Measurements from ENCODE around the gene CTNND2. TPM values are rescaled to one million over a fixed set of nuclear protein-coding genes. Genes with fewer than 3 reads are reported as not detected.

CTNND2 gene
- total RNA-seq, 1 experiment from 2014 or later = not detected

DNA sequence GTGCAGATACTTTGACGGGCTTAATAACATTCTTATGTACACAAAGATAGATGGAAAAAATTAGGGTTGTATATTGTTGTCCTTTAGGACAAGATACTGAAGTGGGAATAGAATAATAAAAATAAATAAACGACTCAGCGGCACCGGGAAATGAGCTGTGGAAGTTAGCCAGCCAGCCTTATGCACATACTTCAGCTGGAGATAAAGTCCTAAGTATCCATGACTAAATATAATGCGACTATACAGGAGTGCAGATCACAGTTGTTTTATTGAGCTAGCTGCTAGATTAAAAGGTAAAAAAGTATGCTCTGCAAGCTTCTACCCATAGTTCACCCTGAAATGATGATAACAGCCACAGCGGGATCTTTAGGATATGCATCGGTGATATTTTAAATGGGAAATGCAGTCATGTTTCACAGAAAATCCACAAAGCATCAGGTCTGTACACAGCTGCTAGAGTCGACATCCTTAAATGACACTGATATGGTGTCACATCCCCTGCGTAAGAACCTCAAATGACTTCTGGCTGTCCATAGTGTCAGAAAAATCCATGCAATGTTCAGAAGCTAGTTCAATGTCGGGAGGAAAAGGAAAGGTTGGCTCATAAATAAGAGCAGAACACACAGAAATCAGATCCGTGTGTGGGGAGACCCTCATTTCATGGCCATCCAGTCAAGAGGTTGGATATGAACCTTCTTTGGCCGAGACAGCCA is 750.4 kb downstream of the CTNND2 start:
- Histone ChIP-seq H3K9me3 (replicated peaks) (no peaks in the 10 kb centered on the region), H3K4me1 (no peaks in the 10 kb centered on the region), H3K27ac (no peak overlapping the region; the same call in 1 of the 2 replicates), H3K36me3 (no peaks in the 10 kb centered on the region), H3K27me3 (no peaks in the 10 kb centered on the region), H3K4me3 (peak overlapping the region; percentile 9; the same call in 1 of the 2 replicates)
- peak in 1 of 2 experiments; percentile 18 for DNase-seq

DNA sequence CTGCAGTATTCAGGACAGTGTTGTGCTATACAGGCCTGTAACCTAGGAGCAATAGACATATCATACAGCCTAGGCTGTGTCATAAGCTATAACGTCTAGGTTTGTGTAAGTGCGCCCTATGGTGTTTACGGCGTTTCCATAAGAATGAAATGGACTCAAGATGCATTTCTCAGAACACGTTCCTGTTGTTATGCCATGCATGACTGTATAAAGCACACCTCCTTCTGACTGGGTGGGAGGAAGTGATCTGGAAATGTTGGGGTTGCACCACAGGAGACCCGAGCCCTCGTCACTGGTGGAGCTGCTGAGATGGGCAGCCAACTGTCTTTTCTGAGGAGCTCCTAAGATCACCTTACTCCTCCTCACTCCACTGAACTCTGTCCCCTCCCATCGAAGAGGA is 751.9 kb downstream of the CTNND2 start:
- Histone ChIP-seq H3K27ac (no peak overlapping the region), H3K27me3 (no peaks in the 10 kb centered on the region), H3K4me1 (no peaks in the 10 kb centered on the region), H3K9me3 (replicated peaks) (no peaks in the 10 kb centered on the region), H3K36me3 (no peaks in the 10 kb centered on the region), H3K4me3 (no peak overlapping the region)
- no peak for DNase-seq

DNA sequence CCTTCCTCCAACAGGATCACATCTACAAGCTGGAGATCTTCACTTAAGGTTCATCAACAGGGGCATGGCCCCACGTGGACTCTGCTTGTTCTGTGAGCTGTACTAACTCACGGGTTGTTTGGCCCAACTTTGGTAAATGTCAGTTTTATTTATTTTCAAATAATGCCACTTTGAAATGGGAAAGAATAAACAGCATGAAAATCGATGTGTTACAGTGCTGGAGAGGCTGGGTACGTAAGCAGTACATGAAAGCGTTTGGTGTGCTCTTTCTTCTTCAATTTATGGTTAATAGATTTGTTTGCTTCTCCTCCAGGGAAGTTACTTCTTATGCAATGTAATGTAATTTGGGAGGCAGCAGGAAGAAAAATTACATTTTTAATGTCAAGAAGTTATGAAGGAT is 753.3 kb downstream of the CTNND2 start:
- Histone ChIP-seq H3K27me3 (no peaks in the 10 kb centered on the region), H3K27ac (no peak overlapping the region), H3K9me3 (replicated peaks) (no peaks in the 10 kb centered on the region), H3K36me3 (no peaks in the 10 kb centered on the region), H3K4me3 (no peak overlapping the region), H3K4me1 (no peaks in the 10 kb centered on the region)
- no peak for DNase-seq

DNA sequence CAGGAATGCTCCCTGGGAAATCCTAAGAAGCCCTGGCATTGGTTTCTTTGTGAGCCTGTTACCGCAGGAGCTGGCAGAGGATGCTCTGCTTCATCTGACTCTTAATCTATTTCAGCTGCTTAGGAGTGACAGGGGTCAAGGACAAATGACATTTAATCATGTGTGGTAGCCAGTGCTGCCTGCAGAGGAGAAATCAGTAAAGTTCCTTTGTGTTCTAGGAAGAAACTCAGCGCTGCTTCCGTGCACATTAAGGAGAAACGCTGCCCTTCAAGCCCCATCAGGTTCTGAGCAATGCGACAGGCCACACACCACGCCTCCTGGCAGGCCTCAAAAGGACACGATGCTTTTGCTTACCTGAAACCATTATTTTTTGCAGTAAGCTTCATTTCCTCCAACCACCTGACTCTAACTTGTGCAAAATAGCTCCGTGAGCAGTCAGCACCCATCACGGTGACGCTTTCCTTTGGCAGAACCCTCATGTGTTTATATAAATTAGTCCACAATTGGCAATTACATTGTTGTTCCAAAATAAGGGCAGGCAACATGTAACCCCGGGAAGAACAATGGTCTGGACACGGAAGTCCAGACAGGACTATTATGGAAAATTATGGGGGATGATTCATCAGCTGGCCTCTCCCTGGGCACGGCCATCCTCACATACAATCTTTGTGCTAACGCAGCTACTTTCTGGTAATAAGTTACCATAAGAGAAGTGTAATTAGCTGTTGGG is 755.3 kb downstream of the CTNND2 start:
- DNase-seq = no peak
- no peaks in the 10 kb centered on the region for H3K4me1 ChIP-seq
- no peak overlapping the region for H3K4me3 ChIP-seq
- H3K27ac ChIP-seq = no peak overlapping the region
- H3K9me3 ChIP-seq (replicated peaks) = no peaks in the 10 kb centered on the region
- no peaks in the 10 kb centered on the region for H3K27me3 ChIP-seq
- H3K36me3 ChIP-seq = no peaks in the 10 kb centered on the region

DNA sequence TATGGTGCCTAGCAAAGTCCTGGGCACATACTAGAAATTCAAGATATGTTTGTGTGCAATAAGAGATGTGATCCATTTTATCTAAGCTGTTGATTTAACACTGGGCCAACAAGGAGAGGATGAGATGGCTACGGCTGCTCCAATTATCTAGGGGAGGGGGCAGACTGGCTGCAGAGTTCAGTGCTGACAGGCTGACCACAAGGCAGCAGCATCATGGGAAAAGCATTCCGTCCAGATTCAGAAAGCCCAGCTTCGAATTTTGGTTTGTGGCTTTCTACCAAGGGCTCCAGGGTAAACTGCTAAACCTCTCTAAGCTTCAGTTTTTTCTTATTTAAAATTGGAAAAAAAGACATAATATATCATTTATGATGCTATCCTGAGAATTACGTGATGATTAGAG is 758.1 kb downstream of the CTNND2 start:
- Histone ChIP-seq H3K36me3 (no peaks in the 10 kb centered on the region), H3K27me3 (no peaks in the 10 kb centered on the region), H3K4me1 (no peaks in the 10 kb centered on the region), H3K4me3 (no peak overlapping the region), H3K27ac (no peak overlapping the region), H3K9me3 (replicated peaks) (no peaks in the 10 kb centered on the region)
- no peak for DNase-seq

DNA sequence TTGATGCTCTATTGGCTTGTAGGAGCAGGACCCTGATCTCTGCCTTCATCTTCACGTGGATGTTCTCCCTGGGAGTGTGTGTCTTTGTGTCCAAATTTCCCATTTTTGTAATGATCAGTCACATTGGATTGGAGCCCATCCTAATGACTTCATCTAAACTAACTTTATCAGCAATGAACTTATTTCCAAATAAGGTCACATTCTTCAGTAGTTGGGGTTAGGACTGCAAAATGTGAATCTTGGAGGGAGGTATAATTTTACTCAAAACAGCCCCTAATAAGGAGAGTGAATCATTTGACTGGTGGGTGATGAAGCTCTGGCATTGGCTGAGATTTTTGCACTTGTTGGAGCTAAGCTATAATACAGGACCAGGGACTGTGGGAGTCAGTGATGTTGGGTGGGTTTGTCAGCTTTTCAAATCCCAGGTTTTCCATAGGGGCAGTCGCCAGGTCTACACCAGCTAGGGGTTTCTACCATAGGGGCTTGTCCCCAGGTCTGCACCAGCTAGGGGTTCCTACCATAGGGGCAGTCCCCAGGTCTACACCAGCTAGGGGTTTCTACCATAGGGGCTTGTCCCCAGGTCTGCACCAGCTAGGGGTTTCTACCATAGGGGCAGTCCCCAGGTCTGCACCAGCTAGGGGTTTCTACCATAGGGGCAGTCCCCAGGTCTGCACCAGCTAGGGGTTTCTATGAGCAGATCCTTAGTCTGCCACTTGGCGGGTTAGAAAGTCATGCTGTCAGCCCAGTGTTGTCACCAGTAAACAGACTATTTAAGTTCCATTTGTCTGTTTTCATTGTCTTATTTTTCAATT is 760.6 kb downstream of the CTNND2 start:
- Histone ChIP-seq H3K36me3 (no peaks in the 10 kb centered on the region), H3K9me3 (replicated peaks) (no peaks in the 10 kb centered on the region), H3K27me3 (no peaks in the 10 kb centered on the region), H3K4me1 (peaks cover 3% of the 10 kb centered on the region), H3K4me3 (no peak overlapping the region), H3K27ac (no peak overlapping the region)
- DNase-seq = no peak

DNA sequence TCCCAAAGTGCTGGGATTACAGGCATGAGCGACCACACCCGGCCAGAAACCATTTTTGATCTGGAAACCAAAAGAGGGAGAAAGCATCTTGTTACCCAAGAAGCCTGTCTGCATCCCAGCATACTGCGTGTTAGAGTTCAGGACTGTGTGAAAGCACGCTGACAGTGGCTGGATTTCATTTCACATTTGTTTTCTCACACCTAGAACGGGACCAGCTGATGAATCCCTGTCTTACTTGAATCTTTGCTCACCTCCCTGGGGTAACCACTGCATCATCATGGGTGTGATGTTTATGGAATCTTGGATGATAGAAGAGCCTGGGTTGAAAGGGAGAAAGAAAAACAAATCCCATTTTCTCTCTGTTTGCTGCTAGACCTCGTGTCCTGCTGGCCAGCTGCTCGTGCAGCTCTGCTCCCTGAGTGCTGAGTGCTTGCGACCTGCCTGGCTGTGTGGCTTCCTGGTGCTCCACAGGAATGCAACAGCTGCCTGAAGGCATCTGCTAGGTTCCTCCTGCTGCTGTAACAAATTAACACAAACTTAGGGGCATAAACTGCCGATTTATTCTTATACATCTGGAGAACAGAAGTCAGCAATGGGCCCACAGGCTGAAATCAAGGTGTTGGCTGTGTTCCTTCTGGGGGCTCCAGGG is 764.9 kb downstream of the CTNND2 start:
- Histone ChIP-seq H3K27me3 (no peaks in the 10 kb centered on the region), H3K4me1 (peaks cover 3% of the 10 kb centered on the region), H3K9me3 (replicated peaks) (no peaks in the 10 kb centered on the region), H3K4me3 (peak overlapping the region; percentile 23), H3K27ac (peak overlapping the region; percentile 74), H3K36me3 (no peaks in the 10 kb centered on the region)
- DNase-seq = peak; percentile 74 to 76

DNA sequence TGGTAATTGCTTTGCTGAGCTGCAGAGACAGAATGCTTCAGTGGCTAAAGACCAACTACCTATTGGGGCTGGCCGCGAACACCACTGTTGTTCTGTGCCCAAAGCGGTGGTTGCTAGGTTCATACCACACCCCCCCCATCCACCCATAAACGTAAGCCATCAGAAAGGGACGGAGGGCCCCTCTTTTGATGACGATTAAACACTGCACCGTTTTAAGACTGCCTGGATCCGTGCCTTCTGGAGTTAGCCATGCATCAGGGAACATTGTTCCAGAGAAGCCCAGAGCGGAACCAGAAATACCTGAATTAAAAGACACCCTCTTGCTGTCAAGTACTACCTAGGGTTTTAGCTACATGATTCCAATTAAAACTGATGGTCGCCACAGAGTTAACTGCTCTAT is 774.1 kb downstream of the CTNND2 start:
- no peak overlapping the region for H3K4me3 ChIP-seq
- no peaks in the 10 kb centered on the region for H3K27me3 ChIP-seq
- H3K36me3 ChIP-seq = no peaks in the 10 kb centered on the region
- H3K9me3 ChIP-seq (replicated peaks) = no peaks in the 10 kb centered on the region
- no peak for DNase-seq
- H3K4me1 ChIP-seq = no peaks in the 10 kb centered on the region
- H3K27ac ChIP-seq = no peak overlapping the region

DNA sequence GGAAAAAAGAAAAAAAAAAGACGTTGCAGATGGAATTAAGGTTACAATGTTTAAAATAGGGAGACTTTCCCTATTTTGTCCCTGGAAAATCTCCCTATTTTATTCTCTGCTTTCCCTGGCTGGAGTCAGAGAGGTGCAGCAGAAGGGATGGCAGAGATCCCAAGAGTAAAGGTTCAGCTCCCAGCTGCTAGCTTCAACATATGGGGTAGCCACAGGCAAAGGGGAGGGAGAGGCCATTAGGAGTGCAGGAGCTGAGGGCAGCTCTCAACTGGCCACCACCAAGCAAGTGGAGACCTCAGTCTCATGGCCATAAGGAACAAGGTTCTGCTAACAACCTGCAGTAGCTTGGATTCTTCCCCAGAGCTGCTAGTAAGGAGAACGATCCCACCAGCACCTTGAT is 776.2 kb downstream of the CTNND2 start:
- no peaks in the 10 kb centered on the region for H3K36me3 ChIP-seq

DNA sequence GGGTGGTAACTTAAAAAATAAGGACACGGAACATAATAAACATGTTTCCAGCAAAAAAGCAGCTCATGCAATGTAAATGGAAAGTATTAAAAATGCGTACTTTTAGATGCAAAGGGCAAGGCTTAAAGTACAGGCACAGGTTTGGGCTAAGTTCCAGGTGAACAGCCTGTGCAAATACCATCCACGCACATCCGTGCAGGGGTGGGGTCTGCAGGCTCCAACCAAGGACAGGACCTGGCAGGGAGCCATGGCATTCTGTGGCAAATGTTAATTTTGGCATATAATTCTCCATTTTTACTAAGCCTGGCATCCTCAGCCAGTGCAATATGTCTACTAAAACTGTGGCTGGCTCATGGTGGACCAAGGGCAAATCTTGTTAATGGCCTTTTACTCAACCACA is 777.4 kb downstream of the CTNND2 start:
- Histone ChIP-seq H3K4me1 (no peaks in the 10 kb centered on the region), H3K27ac (no peak overlapping the region), H3K4me3 (no peak overlapping the region), H3K36me3 (no peaks in the 10 kb centered on the region), H3K9me3 (replicated peaks) (no peaks in the 10 kb centered on the region), H3K27me3 (no peaks in the 10 kb centered on the region)
- no peak for DNase-seq

More for the DNA sequence above, 776.2 kb downstream of the CTNND2 start:
- Histone ChIP-seq H3K9me3 (replicated peaks) (no peaks in the 10 kb centered on the region), H3K4me3 (no peak overlapping the region), H3K27ac (no peak overlapping the region), H3K4me1 (no peaks in the 10 kb centered on the region), H3K27me3 (no peaks in the 10 kb centered on the region)
- DNase-seq = no peak

DNA sequence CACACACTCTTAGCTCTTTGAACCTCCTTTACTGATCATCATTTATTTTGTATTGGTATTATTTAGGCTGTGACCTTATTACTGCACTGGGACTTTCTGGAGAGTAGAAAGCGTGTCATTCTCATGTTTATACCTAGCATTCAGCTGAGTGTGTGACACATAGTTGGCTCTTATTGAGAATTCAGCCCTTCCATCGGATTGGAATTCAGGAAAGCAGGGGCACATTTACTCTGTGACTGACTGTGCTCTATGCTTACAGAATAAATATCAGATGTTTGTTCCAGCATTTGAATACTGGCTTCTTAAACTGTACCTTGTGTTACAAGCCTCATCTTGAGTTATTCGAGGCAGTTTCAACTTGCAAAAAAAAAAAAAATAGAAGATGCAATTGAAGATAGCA is 782.4 kb downstream of the CTNND2 start:
- H3K27ac ChIP-seq = no peak overlapping the region

DNA sequence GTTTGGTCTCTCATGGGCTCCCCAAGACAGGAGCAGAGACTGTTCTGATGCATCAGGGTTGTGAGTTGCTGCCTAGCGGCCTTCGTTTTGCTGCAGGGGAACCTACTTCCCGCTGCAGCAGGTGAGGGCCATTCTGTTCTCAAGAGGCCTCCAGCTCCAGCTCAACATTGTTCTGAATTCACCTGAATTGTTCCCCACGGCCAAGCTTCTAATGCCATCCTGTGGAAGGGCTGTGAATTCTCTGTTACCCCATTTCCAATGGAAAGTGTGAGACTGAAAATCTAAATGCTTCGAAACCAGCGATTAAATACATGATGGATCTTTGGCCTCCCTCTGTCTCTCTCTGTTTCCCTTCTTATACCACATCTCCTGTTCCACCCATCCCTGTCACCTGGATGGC is 794.1 kb downstream of the CTNND2 start:
- Histone ChIP-seq H3K27ac (no peak overlapping the region), H3K9me3 (replicated peaks) (no peaks in the 10 kb centered on the region), H3K4me1 (no peaks in the 10 kb centered on the region), H3K27me3 (no peaks in the 10 kb centered on the region), H3K4me3 (no peak overlapping the region), H3K36me3 (no peaks in the 10 kb centered on the region)
- no peak for DNase-seq

More for the DNA sequence above, 782.4 kb downstream of the CTNND2 start:
- no peak overlapping the region for H3K4me3 ChIP-seq
- H3K9me3 ChIP-seq (replicated peaks) = no peaks in the 10 kb centered on the region
- no peaks in the 10 kb centered on the region for H3K36me3 ChIP-seq
- no peaks in the 10 kb centered on the region for H3K4me1 ChIP-seq
- no peak for DNase-seq
- H3K27me3 ChIP-seq = no peaks in the 10 kb centered on the region

DNA sequence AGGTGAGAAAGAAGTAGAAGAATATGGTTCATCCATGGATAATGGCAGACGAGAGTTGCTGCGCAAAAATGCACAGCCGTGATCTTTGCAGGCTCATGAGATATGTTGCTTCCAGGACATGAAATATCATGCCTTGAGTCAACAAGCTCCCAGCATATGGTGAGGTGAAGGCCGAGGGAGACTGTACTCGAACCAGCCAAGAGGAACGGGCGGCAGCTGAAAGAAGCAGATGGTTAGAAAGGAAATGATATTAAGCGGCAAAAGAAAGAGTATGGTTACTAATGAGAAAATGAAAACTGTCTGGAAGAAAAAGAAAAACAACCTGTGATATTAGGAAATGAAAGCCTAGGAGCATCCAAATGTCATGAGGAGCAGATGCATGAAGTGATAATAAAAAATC is 798.5 kb downstream of the CTNND2 start:
- DNase-seq = no peak
- H3K36me3 ChIP-seq = no peaks in the 10 kb centered on the region
- no peaks in the 10 kb centered on the region for H3K9me3 ChIP-seq (replicated peaks)
- H3K4me1 ChIP-seq = no peaks in the 10 kb centered on the region
- H3K4me3 ChIP-seq = no peak overlapping the region
- H3K27ac ChIP-seq = no peak overlapping the region
- no peaks in the 10 kb centered on the region for H3K27me3 ChIP-seq

DNA sequence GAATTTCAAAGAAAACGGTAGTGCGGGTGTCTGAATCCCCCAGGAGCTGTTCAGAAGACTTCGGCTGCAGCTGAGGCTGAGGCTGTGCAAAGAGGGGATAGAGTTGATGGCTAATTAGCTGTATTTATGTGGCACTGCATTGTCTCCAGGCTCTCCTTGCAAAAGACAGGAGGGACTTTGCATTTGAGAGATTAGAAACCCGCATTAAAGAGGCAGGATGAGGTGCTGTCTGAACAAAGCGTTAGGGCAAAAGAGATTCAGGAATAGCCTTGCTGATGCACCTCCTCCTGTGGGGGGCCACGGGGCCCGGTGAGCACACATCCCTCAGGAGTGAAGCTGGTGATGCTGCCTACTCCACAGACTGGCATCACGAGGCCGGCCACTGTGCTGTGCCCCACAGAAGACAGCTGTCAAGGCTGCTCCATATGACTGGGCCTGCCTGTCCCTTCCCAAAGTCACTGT is 799.6 kb downstream of the CTNND2 start:
- Histone ChIP-seq H3K27me3 (no peaks in the 10 kb centered on the region), H3K9me3 (replicated peaks) (no peaks in the 10 kb centered on the region), H3K4me1 (no peaks in the 10 kb centered on the region), H3K36me3 (no peaks in the 10 kb centered on the region), H3K4me3 (no peak overlapping the region), H3K27ac (no peak overlapping the region)
- DNase-seq = no peak

All from SJCRH30 (cell line).